GF-D8 (cell line): ENCODE data around the gene DEFB124.

Source experiments
- DNase-seq: peaks from one replicate; lab custom pipeline; 2025; lab: John Stamatoyannopoulos, UW

Gene DEFB124

DNA sequence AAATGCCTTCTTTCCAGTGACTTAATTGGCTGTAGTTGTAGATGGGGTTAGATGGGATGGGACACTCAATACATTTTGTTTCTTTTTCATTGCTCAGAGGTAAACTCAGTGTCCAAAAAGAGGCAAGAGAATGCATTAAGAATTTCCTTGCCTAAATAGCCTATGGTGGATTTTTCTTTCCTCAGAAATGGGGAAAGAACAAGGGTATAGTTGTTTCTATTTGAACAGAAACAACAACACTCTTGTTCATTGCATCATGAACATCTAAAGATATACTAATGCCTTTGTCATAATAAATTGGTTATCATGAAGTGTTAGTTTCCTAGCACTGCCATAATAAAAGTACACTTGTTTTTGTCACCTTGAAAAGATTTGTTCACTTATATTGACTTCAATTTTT lies 49.1 kb downstream of the DEFB124 start:
- no peak for DNase-seq

DNA sequence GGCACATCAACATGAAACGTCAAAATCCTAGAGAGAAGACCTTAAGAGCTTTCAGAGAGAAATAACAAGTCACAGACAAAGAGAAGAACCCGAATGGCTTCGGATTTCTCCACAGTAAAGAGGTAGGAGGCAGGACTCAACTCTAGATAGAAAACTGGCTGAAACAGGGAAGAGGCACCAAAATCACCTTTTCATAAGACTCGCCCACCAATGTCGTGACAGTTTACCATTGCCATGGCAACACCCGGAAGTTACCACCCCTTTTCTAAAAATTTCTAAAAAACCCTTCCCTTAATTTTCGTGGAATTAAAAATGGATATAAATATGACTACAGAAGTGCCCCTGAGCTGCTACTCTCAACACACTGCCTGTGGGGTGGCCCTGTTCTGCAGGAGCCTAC lies 56.6 kb downstream of the DEFB124 start:
- DNase-seq: no peak

- DNase-seq: no peak
These were observed 59.3 kb downstream of the DEFB124 start for GRCh38 chr20:31415653-31416052.
